ENCODE results near the gene KCNG3.

- TF ChIP-seq CHD4 (IDR thresholded peaks at IDR 0.05; ENCODE audit: borderline replicate concordance, low read length) (peak; percentile 91), POGZ (CRISPR knock-in tag; IDR thresholded peaks at IDR 0.05) (peak; percentile 89), RELA (CRISPR knock-in tag; IDR thresholded peaks at IDR 0.05) (no peak), XBP1 (CRISPR knock-in tag; IDR thresholded peaks at IDR 0.05) (no peak), ZNF124 (CRISPR knock-in tag; IDR thresholded peaks at IDR 0.05) (peak; percentile 86), ZFP36 (IDR thresholded peaks at IDR 0.05; ENCODE audit: borderline replicate concordance, low read depth, low read length, partially characterized antibody) (no peak), SIN3A (IDR thresholded peaks at IDR 0.05; ENCODE audit: borderline replicate concordance, low read depth, low read length) (no peak), ZNF530 (CRISPR knock-in tag; IDR thresholded peaks at IDR 0.05; ENCODE audit: low read depth) (no peak), ZNF331 (CRISPR knock-in tag; IDR thresholded peaks at IDR 0.05) (no peak; the same call in none of the 2 replicates), RAD21 (CRISPR knock-in tag; IDR thresholded peaks at IDR 0.05) (peak; percentile 7; the same call in 1 of the 2 replicates)
Observed at GRCh38 chr2:42504364-42505230, 10.8 kb upstream of the KCNG3 start.
